ENCODE measurements around the gene SPACA7. TPM values are rescaled to one million over a fixed set of nuclear protein-coding genes. Genes with fewer than 3 reads are reported as not detected.

The SPACA7 gene
- total RNA-seq, 1 donor from 2014 or later: not detected

- DNase-seq (ENCODE audit: low spot score in 2 of 2, unreplicated experiment in 2 of 2): no peak
- no peaks in the 10 kb centered on the region for H3K36me3 Mint-ChIP-seq
- H3K9me3 Mint-ChIP-seq: peaks cover 10% of the 10 kb centered on the region
- TF ChIP-seq CTCF (IDR thresholded peaks at IDR 0.05; ENCODE audit: unreplicated experiment): no peak
- no peaks in the 10 kb centered on the region for H3K4me1 Mint-ChIP-seq
- peaks cover 45% of the 10 kb centered on the region for H3K27me3 Mint-ChIP-seq (ENCODE audit: low read depth)
- H3K4me3 Mint-ChIP-seq: no peak overlapping the region
- H3K27ac Mint-ChIP-seq: no peak overlapping the region
Observed at GRCh38 chr13:112356190-112356589, 20.0 kb upstream of the SPACA7 start.

GRCh38 chr13:112358156-112358555, 18.0 kb upstream of the SPACA7 start:
- H3K4me1 Mint-ChIP-seq: no peaks in the 10 kb centered on the region
- no peaks in the 10 kb centered on the region for H3K36me3 Mint-ChIP-seq
- TF ChIP-seq CTCF (IDR thresholded peaks at IDR 0.05; ENCODE audit: unreplicated experiment): no peak
- H3K9me3 Mint-ChIP-seq: peaks cover 18% of the 10 kb centered on the region
- no peak overlapping the region for H3K4me3 Mint-ChIP-seq
- H3K27me3 Mint-ChIP-seq (ENCODE audit: low read depth): peaks cover 32% of the 10 kb centered on the region
- DNase-seq (ENCODE audit: low spot score in 2 of 2, unreplicated experiment in 2 of 2): no peak
- H3K27ac Mint-ChIP-seq: no peak overlapping the region

- H3K9me3 Mint-ChIP-seq: peaks cover 20% of the 10 kb centered on the region
- no peak for TF ChIP-seq CTCF (IDR thresholded peaks at IDR 0.05; ENCODE audit: unreplicated experiment)
- no peak overlapping the region for H3K4me3 Mint-ChIP-seq
- no peak for DNase-seq (ENCODE audit: low spot score in 2 of 2, unreplicated experiment in 2 of 2)
- H3K27me3 Mint-ChIP-seq (ENCODE audit: low read depth): peaks cover 31% of the 10 kb centered on the region
- no peak overlapping the region for H3K27ac Mint-ChIP-seq
- H3K36me3 Mint-ChIP-seq: no peaks in the 10 kb centered on the region
- no peaks in the 10 kb centered on the region for H3K4me1 Mint-ChIP-seq
Observed at GRCh38 chr13:112362021-112362420, 14.1 kb upstream of the SPACA7 start.

- no peak for DNase-seq (ENCODE audit: low spot score in 2 of 2, unreplicated experiment in 2 of 2)
- Mint-ChIP-seq H3K27ac (no peak overlapping the region), H3K36me3 (no peaks in the 10 kb centered on the region), H3K4me1 (no peaks in the 10 kb centered on the region), H3K27me3 (ENCODE audit: low read depth) (peaks cover 29% of the 10 kb centered on the region), H3K9me3 (peaks cover 20% of the 10 kb centered on the region), H3K4me3 (no peak overlapping the region)
- no peak for TF ChIP-seq CTCF (IDR thresholded peaks at IDR 0.05; ENCODE audit: unreplicated experiment)
Observed at GRCh38 chr13:112363867-112364528, 12.2 kb upstream of the SPACA7 start.

- no peak overlapping the region for H3K27ac Mint-ChIP-seq
- DNase-seq (ENCODE audit: low spot score in 2 of 2, unreplicated experiment in 2 of 2): no peak
- no peaks in the 10 kb centered on the region for H3K36me3 Mint-ChIP-seq
- H3K9me3 Mint-ChIP-seq: peaks cover 8% of the 10 kb centered on the region
- no peak overlapping the region for H3K4me3 Mint-ChIP-seq
- TF ChIP-seq CTCF (IDR thresholded peaks at IDR 0.05; ENCODE audit: unreplicated experiment): no peak
- H3K27me3 Mint-ChIP-seq (ENCODE audit: low read depth): peaks cover 47% of the 10 kb centered on the region
- H3K4me1 Mint-ChIP-seq: no peaks in the 10 kb centered on the region
Observed at GRCh38 chr13:112366907-112367646, 9.1 kb upstream of the SPACA7 start.
